ENCODE measurements around the gene ZNF142. TPM values are rescaled to one million over a fixed set of nuclear protein-coding genes. Genes with fewer than 3 reads are reported as not detected.

Gene ZNF142
- total and polyA plus RNA-seq, 9 of the 15 experiments (the other 6 are each of a cell fraction or from before 2014, with no cell fraction given) = 0.50 to 26.1 (median 4.5) TPM

- TF ChIP-seq MGA (IDR thresholded peaks at IDR 0.05) (peak; percentile 37; the same call in 1 of the 2 replicates), MNT (conservative IDR thresholded peaks at IDR 0.05) (peak in 1 of 2 experiments; percentile 19; a peak in 3 of 4 replicates), NKRF (IDR thresholded peaks at IDR 0.05; ENCODE audit: borderline replicate concordance) (peak; percentile 49; the same call in 1 of the 2 replicates), CTCF (IDR thresholded peaks at IDR 0.05 in 2 of 3, conservative IDR thresholded peaks at IDR 0.05 in 1 of 3; ENCODE audit: insufficient read depth in 2 of 3, low read depth in 1 of 3, low read length in 3 of 3) (peak; percentile 67 to 93 (median 71))
Measured at GRCh38 chr2:218658671-218659257, 659 bp downstream of the ZNF142 start (continued).

All from K562 (cell line).